Upper lobe of right lung (tissue), 1 donor: ENCODE measurements around the gene JARID2. TPM values are rescaled to one million over a fixed set of nuclear protein-coding genes. Genes with fewer than 3 reads are reported as not detected.
A peak's percentile ranks its signal among the peaks of the same experiment; 100 is the strongest.

Source experiments
- ATAC-seq: fragments of 200-7000 bp; cut with Tn5 transposase; one replicate; pipeline ENCODE4 v1.9.1; 2020; ENCODE audit warnings: mild to moderate bottlenecking, moderate library complexity
- DNase-seq: peaks from one replicate; pipeline ENCODE4 v3.0.0-alpha.2; 2020
- H3K27ac ChIP-seq: fragments of 200-600 bp; one replicate; pipeline ENCODE4 v1.8.0; 2022
- H3K27me3 ChIP-seq: fragments of 200-600 bp; one replicate; pipeline ENCODE4 v1.8.0; 2022; ENCODE audit warnings: mild to moderate bottlenecking
- H3K36me3 ChIP-seq: fragments of 200-600 bp; one replicate; pipeline ENCODE4 v1.8.0; 2022
- H3K4me1 ChIP-seq: fragments of 200-600 bp; one replicate; pipeline ENCODE4 v1.8.0; 2022
- H3K4me3 ChIP-seq: fragments of 200-600 bp; one replicate; pipeline ENCODE4 v1.8.0; 2022; ENCODE audit warnings: mild to moderate bottlenecking
- H3K9me3 ChIP-seq: fragments of 200-600 bp; one replicate; pipeline ENCODE4 v1.8.0; 2022
- intact Hi-C: fragments of 100-400 bp; cut with DNase I; formaldehyde crosslinking; loops from one replicate; pipeline ENCODE4 v1.11.0; 2022
- total RNA-seq: library from RNA; stranded (reverse); fragmentation: NEBNext Ultra II Directional; extraction: Animal tissue kit (Norgen Biotek cat#: 25700); gene quantifications from one replicate; pipeline ENCODE4 v1.2.1, GENCODE V29; 2021
- TF ChIP-seq, protein P1 (sequence below): fragments of 200-600 bp; IDR thresholded peaks from one replicate; pipeline ENCODE4 v1.8.0; 2022; ENCODE audit warnings: antibody characterized with exemption
- donor health status: DM: no; HTN: yes; CAD: no; lungs with severe emphysema.

JARID2 gene
- total RNA-seq, 1 donor from 2014 or later = 15.1 TPM

- Histone ChIP-seq H3K36me3 (peaks cover 24% of the 10 kb centered on the region), H3K27ac (no peak overlapping the region), H3K4me1 (peaks cover 19% of the 10 kb centered on the region), H3K4me3 (no peak overlapping the region), H3K9me3 (no peaks in the 10 kb centered on the region), H3K27me3 (no peaks in the 10 kb centered on the region)
- DNase-seq (no peak), ATAC-seq (peak; percentile 87)
- intact Hi-C loops = no loop called here
- TF ChIP-seq, protein P1, sequence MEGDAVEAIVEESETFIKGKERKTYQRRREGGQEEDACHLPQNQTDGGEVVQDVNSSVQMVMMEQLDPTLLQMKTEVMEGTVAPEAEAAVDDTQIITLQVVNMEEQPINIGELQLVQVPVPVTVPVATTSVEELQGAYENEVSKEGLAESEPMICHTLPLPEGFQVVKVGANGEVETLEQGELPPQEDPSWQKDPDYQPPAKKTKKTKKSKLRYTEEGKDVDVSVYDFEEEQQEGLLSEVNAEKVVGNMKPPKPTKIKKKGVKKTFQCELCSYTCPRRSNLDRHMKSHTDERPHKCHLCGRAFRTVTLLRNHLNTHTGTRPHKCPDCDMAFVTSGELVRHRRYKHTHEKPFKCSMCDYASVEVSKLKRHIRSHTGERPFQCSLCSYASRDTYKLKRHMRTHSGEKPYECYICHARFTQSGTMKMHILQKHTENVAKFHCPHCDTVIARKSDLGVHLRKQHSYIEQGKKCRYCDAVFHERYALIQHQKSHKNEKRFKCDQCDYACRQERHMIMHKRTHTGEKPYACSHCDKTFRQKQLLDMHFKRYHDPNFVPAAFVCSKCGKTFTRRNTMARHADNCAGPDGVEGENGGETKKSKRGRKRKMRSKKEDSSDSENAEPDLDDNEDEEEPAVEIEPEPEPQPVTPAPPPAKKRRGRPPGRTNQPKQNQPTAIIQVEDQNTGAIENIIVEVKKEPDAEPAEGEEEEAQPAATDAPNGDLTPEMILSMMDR = peak; percentile 93
These were observed 245.6 kb downstream of the JARID2 start for GRCh38 chr6:15491255-15491985.

DNA sequence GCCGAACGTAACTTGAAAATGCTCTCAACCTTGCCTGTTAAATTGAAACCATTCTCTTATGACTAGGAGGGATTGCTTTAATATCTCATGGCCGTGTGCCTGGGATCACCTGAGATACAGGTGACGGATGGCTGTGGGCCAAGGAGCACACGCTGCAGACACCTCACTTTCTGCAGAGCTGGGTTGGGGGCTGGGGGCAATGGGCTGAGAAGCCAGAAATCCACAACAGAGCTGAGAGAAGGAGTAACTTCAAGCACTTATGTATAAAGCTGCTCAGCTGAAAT, 246.1 kb downstream of the JARID2 start:
- no peaks in the 10 kb centered on the region for H3K27me3 ChIP-seq
- H3K4me1 ChIP-seq = peaks cover 19% of the 10 kb centered on the region
- peaks cover 29% of the 10 kb centered on the region for H3K36me3 ChIP-seq
- H3K4me3 ChIP-seq = no peak overlapping the region
- no peak for DNase-seq
- intact Hi-C loops = no loop called here
- H3K27ac ChIP-seq = no peak overlapping the region
- ATAC-seq = no peak
- H3K9me3 ChIP-seq = no peaks in the 10 kb centered on the region
- TF ChIP-seq, protein P1 = no peak

DNA sequence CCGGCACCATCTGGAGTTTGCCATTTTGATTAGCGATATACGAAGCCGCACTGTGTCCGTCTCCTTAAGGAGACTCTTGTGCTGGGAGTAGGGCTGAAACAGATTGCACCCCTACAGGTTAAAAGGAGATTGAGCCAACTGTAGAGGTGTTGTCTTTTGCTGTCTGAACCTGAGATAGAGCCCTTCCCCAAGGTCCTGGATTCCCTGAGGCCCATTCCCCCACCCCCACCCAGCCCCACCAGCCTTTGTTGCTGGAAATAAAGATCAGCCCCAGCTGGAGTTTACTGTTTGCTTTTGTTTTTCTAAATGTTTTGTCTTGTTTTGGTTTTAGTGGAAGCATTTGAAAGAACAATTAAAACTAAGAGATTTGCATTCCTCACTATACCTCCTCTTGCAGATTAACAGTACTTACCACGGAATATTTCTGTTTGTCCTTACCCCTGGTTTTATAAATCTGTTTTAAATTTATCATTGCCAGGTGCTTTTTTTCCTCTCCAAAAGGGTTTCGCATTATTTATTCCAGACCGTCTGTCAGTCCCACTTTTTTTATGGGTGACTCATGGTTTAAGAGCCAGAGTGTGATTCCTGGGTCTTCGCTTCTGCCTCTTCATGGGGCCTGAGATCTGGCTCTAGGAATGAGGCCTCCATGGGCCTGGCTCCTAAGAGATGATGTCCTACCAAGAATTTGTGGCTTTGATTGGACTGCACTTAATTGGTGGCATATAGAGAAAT, 247.7 kb downstream of the JARID2 start:
- Histone ChIP-seq H3K9me3 (no peaks in the 10 kb centered on the region), H3K27ac (no peak overlapping the region), H3K4me3 (no peak overlapping the region), H3K36me3 (peaks cover 18% of the 10 kb centered on the region), H3K4me1 (peaks cover 19% of the 10 kb centered on the region), H3K27me3 (no peaks in the 10 kb centered on the region)
- intact Hi-C loops = no loop called here
- ATAC-seq (no peak), DNase-seq (no peak)
- TF ChIP-seq, protein P1 = no peak

- no peak overlapping the region for H3K27ac ChIP-seq
- no peak overlapping the region for H3K4me3 ChIP-seq
- H3K36me3 ChIP-seq = peaks cover 14% of the 10 kb centered on the region
- no peak for DNase-seq
- intact Hi-C loops = no loop called here
- H3K9me3 ChIP-seq = no peaks in the 10 kb centered on the region
- TF ChIP-seq, protein P1 = no peak
- no peaks in the 10 kb centered on the region for H3K27me3 ChIP-seq
- H3K4me1 ChIP-seq = peaks cover 19% of the 10 kb centered on the region
- ATAC-seq = peak; percentile 19
These were observed 249.6 kb downstream of the JARID2 start for GRCh38 chr6:15495375-15495901.

DNA sequence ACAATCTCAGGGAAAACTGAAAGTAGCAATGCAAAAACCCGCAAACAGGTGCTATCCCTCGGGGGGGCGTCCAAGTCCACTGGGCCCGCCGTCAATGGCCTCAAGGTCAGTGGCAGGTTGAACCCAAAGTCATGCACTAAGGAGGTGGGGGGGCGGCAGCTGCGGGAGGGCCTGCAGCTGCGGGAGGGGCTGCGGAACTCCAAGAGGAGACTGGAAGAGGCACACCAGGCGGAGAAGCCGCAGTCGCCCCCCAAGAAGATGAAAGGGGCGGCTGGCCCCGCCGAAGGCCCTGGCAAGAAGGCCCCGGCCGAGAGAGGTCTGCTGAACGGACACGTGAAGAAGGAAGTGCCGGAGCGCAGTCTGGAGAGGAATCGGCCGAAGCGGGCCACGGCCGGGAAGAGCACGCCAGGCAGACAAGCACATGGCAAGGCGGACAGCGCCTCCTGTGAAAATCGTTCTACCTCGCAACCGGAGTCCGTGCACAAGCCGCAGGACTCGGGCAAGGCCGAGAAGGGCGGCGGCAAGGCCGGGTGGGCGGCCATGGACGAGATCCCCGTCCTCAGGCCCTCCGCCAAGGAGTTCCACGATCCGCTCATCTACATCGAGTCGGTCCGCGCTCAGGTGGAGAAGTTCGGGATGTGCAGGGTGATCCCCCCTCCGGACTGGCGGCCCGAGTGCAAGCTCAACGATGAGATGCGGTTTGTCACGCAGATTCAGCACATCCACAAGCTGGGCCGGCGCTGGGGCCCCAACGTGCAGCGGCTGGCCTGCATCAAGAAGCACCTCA, 250.7 kb downstream of the JARID2 start:
- DNase-seq (no peak), ATAC-seq (no peak)
- Histone ChIP-seq H3K27me3 (no peaks in the 10 kb centered on the region), H3K36me3 (peaks cover 22% of the 10 kb centered on the region), H3K4me3 (no peak overlapping the region), H3K4me1 (peaks cover 12% of the 10 kb centered on the region), H3K9me3 (no peaks in the 10 kb centered on the region), H3K27ac (no peak overlapping the region)
- TF ChIP-seq, protein P1 = no peak
- intact Hi-C loops = no loop called here
